ENCODE measurements around the gene VSTM2B.

Gene VSTM2B

GRCh38 chr19:29501816-29502580 is 23.8 kb upstream of the VSTM2B start:
- Histone ChIP-seq H3K4me2 (ENCODE audit: low read length) (no peak overlapping the region), H3K4me1 (ENCODE audit: low read length) (no peaks in the 10 kb centered on the region), H2AFZ (ENCODE audit: low read depth, low read length) (no peak overlapping the region), H4K20me1 (ENCODE audit: insufficient read depth, low read length) (no peaks in the 10 kb centered on the region), H3K9me3 (ENCODE audit: insufficient read depth, low read length) (no peaks in the 10 kb centered on the region), H3K27me3 (ENCODE audit: low read depth, low read length) (peaks cover 13% of the 10 kb centered on the region), H3K9ac (ENCODE audit: low read length) (no peak overlapping the region), H3K4me3 (ENCODE audit: low read length) (no peak overlapping the region), H3K36me3 (replicated peaks; ENCODE audit: low read depth, low read length) (no peaks in the 10 kb centered on the region), H3K79me2 (ENCODE audit: low read length) (no peaks in the 10 kb centered on the region), H3K27ac (ENCODE audit: low read length) (no peak overlapping the region)
- TF ChIP-seq EZH2phosphoT487 (IDR thresholded peaks at IDR 0.05; ENCODE audit: low read depth): no peak
- TF ChIP-seq, protein P1, sequence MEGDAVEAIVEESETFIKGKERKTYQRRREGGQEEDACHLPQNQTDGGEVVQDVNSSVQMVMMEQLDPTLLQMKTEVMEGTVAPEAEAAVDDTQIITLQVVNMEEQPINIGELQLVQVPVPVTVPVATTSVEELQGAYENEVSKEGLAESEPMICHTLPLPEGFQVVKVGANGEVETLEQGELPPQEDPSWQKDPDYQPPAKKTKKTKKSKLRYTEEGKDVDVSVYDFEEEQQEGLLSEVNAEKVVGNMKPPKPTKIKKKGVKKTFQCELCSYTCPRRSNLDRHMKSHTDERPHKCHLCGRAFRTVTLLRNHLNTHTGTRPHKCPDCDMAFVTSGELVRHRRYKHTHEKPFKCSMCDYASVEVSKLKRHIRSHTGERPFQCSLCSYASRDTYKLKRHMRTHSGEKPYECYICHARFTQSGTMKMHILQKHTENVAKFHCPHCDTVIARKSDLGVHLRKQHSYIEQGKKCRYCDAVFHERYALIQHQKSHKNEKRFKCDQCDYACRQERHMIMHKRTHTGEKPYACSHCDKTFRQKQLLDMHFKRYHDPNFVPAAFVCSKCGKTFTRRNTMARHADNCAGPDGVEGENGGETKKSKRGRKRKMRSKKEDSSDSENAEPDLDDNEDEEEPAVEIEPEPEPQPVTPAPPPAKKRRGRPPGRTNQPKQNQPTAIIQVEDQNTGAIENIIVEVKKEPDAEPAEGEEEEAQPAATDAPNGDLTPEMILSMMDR (IDR thresholded peaks at IDR 0.05; ENCODE audit: low read depth, low read length): no peak

- no peak overlapping the region for H3K4me3 ChIP-seq (ENCODE audit: low read length)
- H4K20me1 ChIP-seq (ENCODE audit: insufficient read depth, low read length): no peaks in the 10 kb centered on the region
- no peak overlapping the region for H2AFZ ChIP-seq (ENCODE audit: low read depth, low read length)
- H3K36me3 ChIP-seq (replicated peaks; ENCODE audit: low read depth, low read length): no peaks in the 10 kb centered on the region
- H3K27me3 ChIP-seq (ENCODE audit: low read depth, low read length): peaks cover 13% of the 10 kb centered on the region
- H3K79me2 ChIP-seq (ENCODE audit: low read length): no peaks in the 10 kb centered on the region
- H3K4me2 ChIP-seq (ENCODE audit: low read length): no peak overlapping the region
- no peak overlapping the region for H3K9ac ChIP-seq (ENCODE audit: low read length)
- H3K4me1 ChIP-seq (ENCODE audit: low read length): no peaks in the 10 kb centered on the region
- TF ChIP-seq, protein P1 (IDR thresholded peaks at IDR 0.05; ENCODE audit: low read depth, low read length): no peak
- no peak for TF ChIP-seq EZH2phosphoT487 (IDR thresholded peaks at IDR 0.05; ENCODE audit: low read depth)
- no peaks in the 10 kb centered on the region for H3K9me3 ChIP-seq (ENCODE audit: insufficient read depth, low read length)
- H3K27ac ChIP-seq (ENCODE audit: low read length): no peak overlapping the region
Measured at GRCh38 chr19:29502581-29502850, 23.3 kb upstream of the VSTM2B start.

GRCh38 chr19:29503140-29503758 is 22.5 kb upstream of the VSTM2B start:
- H3K27me3 ChIP-seq (ENCODE audit: low read depth, low read length): peaks cover 13% of the 10 kb centered on the region
- H3K9ac ChIP-seq (ENCODE audit: low read length): no peak overlapping the region
- H3K27ac ChIP-seq (ENCODE audit: low read length): no peak overlapping the region
- no peak overlapping the region for H3K4me2 ChIP-seq (ENCODE audit: low read length)
- no peaks in the 10 kb centered on the region for H3K36me3 ChIP-seq (replicated peaks; ENCODE audit: low read depth, low read length)
- no peak overlapping the region for H2AFZ ChIP-seq (ENCODE audit: low read depth, low read length)
- H3K9me3 ChIP-seq (ENCODE audit: insufficient read depth, low read length): no peaks in the 10 kb centered on the region
- no peaks in the 10 kb centered on the region for H4K20me1 ChIP-seq (ENCODE audit: insufficient read depth, low read length)
- H3K4me3 ChIP-seq (ENCODE audit: low read length): no peak overlapping the region
- no peaks in the 10 kb centered on the region for H3K4me1 ChIP-seq (ENCODE audit: low read length)
- H3K79me2 ChIP-seq (ENCODE audit: low read length): no peaks in the 10 kb centered on the region
- TF ChIP-seq, protein P1 (IDR thresholded peaks at IDR 0.05; ENCODE audit: low read depth, low read length): no peak
- no peak for TF ChIP-seq EZH2phosphoT487 (IDR thresholded peaks at IDR 0.05; ENCODE audit: low read depth)

GRCh38 chr19:29503785-29504184 is 22.0 kb upstream of the VSTM2B start:
- Histone ChIP-seq H3K79me2 (ENCODE audit: low read length) (no peaks in the 10 kb centered on the region), H3K9me3 (ENCODE audit: insufficient read depth, low read length) (no peaks in the 10 kb centered on the region), H3K4me1 (ENCODE audit: low read length) (no peaks in the 10 kb centered on the region), H3K27ac (ENCODE audit: low read length) (no peak overlapping the region), H3K9ac (ENCODE audit: low read length) (no peak overlapping the region), H3K27me3 (ENCODE audit: low read depth, low read length) (peaks cover 12% of the 10 kb centered on the region), H4K20me1 (ENCODE audit: insufficient read depth, low read length) (no peaks in the 10 kb centered on the region), H3K4me3 (ENCODE audit: low read length) (no peak overlapping the region), H3K4me2 (ENCODE audit: low read length) (no peak overlapping the region), H2AFZ (ENCODE audit: low read depth, low read length) (no peak overlapping the region), H3K36me3 (replicated peaks; ENCODE audit: low read depth, low read length) (no peaks in the 10 kb centered on the region)
- TF ChIP-seq, protein P1 (IDR thresholded peaks at IDR 0.05; ENCODE audit: low read depth, low read length): no peak
- TF ChIP-seq EZH2phosphoT487 (IDR thresholded peaks at IDR 0.05; ENCODE audit: low read depth): no peak
